Lower lobe of right lung (tissue), 2 donors: ENCODE measurements around the gene TENT4A. TPM values are rescaled to one million over a fixed set of nuclear protein-coding genes. Genes with fewer than 3 reads are reported as not detected.

ENCODE experiments used
- ATAC-seq, 2 donors: fragments of 200-7000 bp; cut with Tn5 transposase; one replicate each; pipeline ENCODE4 v1.9.1; 2020 to 2022; ENCODE audit warnings: mild to moderate bottlenecking in 2 of 2, moderate library complexity in 2 of 2
- DNase-seq: peaks from one replicate; pipeline ENCODE4 v3.0.0-alpha.2; 2020
- H3K27ac ChIP-seq: fragments of 200-600 bp; one replicate; pipeline ENCODE4 v1.8.0; 2022
- H3K27me3 ChIP-seq: fragments of 200-600 bp; one replicate; pipeline ENCODE4 v1.8.0; 2022; ENCODE audit warnings: low read depth
- H3K36me3 ChIP-seq: fragments of 200-600 bp; one replicate; pipeline ENCODE4 v1.8.0; 2022; ENCODE audit warnings: mild to moderate bottlenecking
- H3K4me1 ChIP-seq: fragments of 200-600 bp; one replicate; pipeline ENCODE4 v1.8.0; 2022
- H3K4me3 ChIP-seq: fragments of 200-600 bp; one replicate; pipeline ENCODE4 v1.8.0; 2022; ENCODE audit warnings: mild to moderate bottlenecking
- H3K9me3 ChIP-seq: fragments of 200-600 bp; one replicate; pipeline ENCODE4 v1.8.0; 2022
- intact Hi-C: fragments of 100-400 bp; cut with DNase I; formaldehyde crosslinking; loops from one replicate; pipeline ENCODE4 v1.11.0; 2022
- total RNA-seq: library from RNA; stranded (reverse); fragmentation: NEBNext Ultra II Directional; extraction: Animal tissue kit (Norgen Biotek cat#: 25700); gene quantifications from one replicate; pipeline ENCODE4 v1.2.1, GENCODE V29; 2021
- TF ChIP-seq, protein P1 (sequence below): fragments of 200-600 bp; IDR thresholded peaks from one replicate; pipeline ENCODE4 v1.8.0; 2022; ENCODE audit warnings: antibody characterized with exemption, mild to moderate bottlenecking
- donor health status: DM: no; HTN: yes; CAD: no; lungs with severe emphysema.

Gene TENT4A
- total RNA-seq, 1 donor from 2014 or later, result 24.1 TPM

GRCh38 chr5:6736524-6737042 lies 23.4 kb downstream of the TENT4A start:
- TF ChIP-seq, protein P1, sequence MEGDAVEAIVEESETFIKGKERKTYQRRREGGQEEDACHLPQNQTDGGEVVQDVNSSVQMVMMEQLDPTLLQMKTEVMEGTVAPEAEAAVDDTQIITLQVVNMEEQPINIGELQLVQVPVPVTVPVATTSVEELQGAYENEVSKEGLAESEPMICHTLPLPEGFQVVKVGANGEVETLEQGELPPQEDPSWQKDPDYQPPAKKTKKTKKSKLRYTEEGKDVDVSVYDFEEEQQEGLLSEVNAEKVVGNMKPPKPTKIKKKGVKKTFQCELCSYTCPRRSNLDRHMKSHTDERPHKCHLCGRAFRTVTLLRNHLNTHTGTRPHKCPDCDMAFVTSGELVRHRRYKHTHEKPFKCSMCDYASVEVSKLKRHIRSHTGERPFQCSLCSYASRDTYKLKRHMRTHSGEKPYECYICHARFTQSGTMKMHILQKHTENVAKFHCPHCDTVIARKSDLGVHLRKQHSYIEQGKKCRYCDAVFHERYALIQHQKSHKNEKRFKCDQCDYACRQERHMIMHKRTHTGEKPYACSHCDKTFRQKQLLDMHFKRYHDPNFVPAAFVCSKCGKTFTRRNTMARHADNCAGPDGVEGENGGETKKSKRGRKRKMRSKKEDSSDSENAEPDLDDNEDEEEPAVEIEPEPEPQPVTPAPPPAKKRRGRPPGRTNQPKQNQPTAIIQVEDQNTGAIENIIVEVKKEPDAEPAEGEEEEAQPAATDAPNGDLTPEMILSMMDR, result no peak
- Histone ChIP-seq H3K9me3 (no peaks in the 10 kb centered on the region), H3K27me3 (no peaks in the 10 kb centered on the region), H3K4me1 (peaks cover 35% of the 10 kb centered on the region), H3K36me3 (peaks cover 45% of the 10 kb centered on the region), H3K27ac (peak overlapping the region; percentile 57), H3K4me3 (no peak overlapping the region)
- DNase-seq (no peak), ATAC-seq (peak in 1 of 2 donors; percentile 2)
- intact Hi-C loops, result no loop called here

DNA sequence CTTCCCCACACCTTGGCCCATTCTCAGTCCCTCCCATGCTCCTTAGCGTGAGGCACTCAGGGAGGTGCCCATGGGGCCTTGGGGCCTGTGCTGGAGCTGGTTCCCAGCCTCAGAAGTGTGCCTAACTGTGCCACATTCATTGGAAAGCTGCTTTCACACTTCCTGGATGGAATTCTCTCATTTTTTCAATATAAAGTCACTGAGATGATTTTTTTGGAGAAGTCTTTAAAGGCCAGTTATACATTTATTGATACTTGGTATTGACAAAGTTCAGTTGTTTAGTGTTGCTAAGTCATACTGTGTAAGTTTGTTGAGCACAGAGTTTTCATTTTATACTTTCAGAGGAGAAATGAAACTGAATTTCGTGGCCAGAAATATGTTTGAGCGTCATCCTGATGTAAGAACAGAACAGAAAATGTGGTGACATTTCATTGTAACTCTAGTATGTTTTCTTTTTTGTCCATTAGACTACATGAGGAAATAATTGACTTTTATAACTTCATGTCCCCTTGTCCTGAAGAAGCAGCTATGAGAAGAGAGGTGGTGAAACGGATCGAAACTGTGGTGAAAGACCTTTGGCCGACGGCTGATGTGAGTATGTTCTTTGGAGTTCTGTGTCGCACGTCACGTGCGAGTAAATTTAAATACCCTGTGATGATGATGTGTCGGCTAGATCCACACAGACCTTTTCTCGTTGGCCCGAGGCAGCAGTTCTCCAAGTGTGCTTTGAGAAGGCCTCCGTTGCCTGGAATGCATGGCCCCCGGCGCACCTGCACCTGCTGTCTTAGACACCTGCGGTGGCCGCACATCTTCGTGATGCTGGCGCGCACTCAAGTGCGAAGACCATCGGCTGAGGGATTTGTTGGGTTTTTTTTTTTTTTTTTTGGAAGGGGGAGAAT lies 24.1 kb downstream of the TENT4A start:
- peaks cover 52% of the 10 kb centered on the region for H3K36me3 ChIP-seq
- DNase-seq (no peak), ATAC-seq (no peak)
- intact Hi-C loops, result no loop called here
- peak overlapping the region; percentile 57 for H3K27ac ChIP-seq
- no peak overlapping the region for H3K4me3 ChIP-seq
- no peaks in the 10 kb centered on the region for H3K27me3 ChIP-seq
- no peaks in the 10 kb centered on the region for H3K9me3 ChIP-seq
- peaks cover 28% of the 10 kb centered on the region for H3K4me1 ChIP-seq
- TF ChIP-seq, protein P1, result no peak

GRCh38 chr5:6739603-6740002 lies 26.4 kb downstream of the TENT4A start:
- DNase-seq, result no peak
- H3K9me3 ChIP-seq, result no peaks in the 10 kb centered on the region
- peaks cover 7% of the 10 kb centered on the region for H3K4me1 ChIP-seq
- ATAC-seq, result no peak
- H3K4me3 ChIP-seq, result no peak overlapping the region
- TF ChIP-seq, protein P1, result no peak
- no peak overlapping the region for H3K27ac ChIP-seq
- no peaks in the 10 kb centered on the region for H3K27me3 ChIP-seq
- H3K36me3 ChIP-seq, result peaks cover 69% of the 10 kb centered on the region
- intact Hi-C loops, result no loop called here

DNA sequence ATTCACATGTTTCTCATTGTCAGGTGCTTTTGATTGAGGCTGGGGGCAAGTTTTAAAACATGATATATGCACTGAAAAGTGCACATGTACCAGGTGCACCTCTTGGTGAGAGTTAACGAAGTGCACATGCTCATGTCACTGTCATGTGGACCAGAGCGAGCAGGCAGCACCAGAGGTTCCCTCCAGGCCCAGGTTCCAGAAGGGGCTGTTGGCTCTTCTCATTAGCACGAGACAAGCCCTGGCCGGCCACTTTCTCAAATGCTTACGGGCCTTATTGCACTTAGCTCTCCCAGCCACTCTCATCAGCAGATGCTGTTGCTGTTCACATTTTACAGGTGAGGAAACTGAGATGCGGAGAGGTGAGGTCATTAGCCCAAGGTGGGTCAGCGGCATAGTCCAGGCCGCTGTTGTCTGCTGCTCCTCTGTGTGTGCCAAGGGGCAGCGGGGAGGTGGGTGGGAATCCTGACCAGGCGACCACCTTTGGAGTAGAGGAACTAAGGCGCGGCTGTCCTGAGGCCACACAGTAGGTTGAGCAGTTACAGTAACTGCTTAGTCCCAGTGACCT lies 27.4 kb downstream of the TENT4A start:
- Histone ChIP-seq H3K9me3 (no peaks in the 10 kb centered on the region), H3K27ac (no peak overlapping the region), H3K36me3 (peaks cover 77% of the 10 kb centered on the region), H3K4me3 (no peak overlapping the region), H3K27me3 (no peaks in the 10 kb centered on the region), H3K4me1 (peaks cover 7% of the 10 kb centered on the region)
- no peak for DNase-seq
- intact Hi-C loops, result no loop called here
- TF ChIP-seq, protein P1, result no peak
- ATAC-seq, result no peak

GRCh38 chr5:6742081-6742758 lies 29.0 kb downstream of the TENT4A start:
- no peak overlapping the region for H3K27ac ChIP-seq
- no peaks in the 10 kb centered on the region for H3K27me3 ChIP-seq
- H3K9me3 ChIP-seq, result no peaks in the 10 kb centered on the region
- TF ChIP-seq, protein P1, result no peak
- intact Hi-C loops, result no loop called here
- H3K4me3 ChIP-seq, result no peak overlapping the region
- H3K4me1 ChIP-seq, result no peaks in the 10 kb centered on the region
- no peak for DNase-seq
- H3K36me3 ChIP-seq, result peaks cover 91% of the 10 kb centered on the region
- no peak for ATAC-seq
